A673 (cell line): ENCODE results near the gene AKAP5.

Experiments
- EZH2 ChIP-seq: fragments of 200-600 bp; sonication (generic); IDR thresholded peaks from 2 replicates; pipeline ENCODE4 v1.6.1; 2017; ENCODE audit warnings: borderline replicate concordance, low read depth, mild to moderate bottlenecking, mixed read lengths, antibody characterized with exemption, low read length; ENCODE audit not compliant: poor library complexity, severe bottlenecking
- TF ChIP-seq, protein P1 (sequence below): fragments of 300-800, 200-600 bp; sonication (generic); conservative IDR thresholded peaks from 2 replicates; pipeline ENCODE4 v1.5.1; 2017; ENCODE audit warnings: low read depth, mild to moderate bottlenecking, antibody characterized with exemption, low read length, moderate library complexity, mixed read lengths

DNA sequence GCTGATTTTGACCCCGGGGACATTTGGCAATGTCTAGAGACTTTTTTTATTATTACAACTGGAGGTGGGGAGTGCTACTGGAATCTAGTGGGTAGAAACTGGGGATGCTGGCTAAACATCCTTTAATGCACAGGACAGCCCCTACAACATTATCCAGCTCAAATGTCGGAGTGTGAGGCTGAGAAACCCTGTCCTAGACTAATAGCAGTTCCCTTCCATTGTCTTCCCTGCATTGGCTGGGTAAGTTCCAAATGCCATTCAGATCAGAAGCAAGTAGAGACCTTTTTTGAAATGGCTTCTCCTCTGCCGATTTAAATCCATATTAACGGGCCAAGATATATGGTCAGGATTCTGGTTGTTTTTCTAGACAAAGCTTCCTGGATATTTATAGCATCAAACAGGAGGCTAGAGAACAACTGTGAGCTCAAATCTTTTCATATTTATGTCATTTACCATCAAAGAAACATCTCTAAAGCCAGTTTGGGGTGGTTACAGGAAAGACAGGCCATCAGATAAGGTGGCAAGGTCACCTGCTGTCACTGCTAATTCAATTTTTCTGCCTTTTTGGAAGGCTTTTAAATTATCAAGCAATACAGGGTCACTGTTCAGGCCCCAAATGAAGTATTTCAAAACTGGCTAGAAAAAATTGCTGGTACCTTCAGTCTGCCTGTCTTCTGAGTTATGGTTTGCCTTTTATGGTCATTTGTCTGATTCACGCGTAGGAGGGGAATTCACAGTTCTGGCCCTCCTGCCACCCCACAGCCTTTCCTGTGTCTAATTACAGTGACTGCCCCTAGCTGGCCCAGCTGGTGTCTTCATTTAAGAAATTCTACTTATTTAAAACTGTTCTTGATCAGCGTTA, 20.1 kb upstream of the AKAP5 start:
- TF ChIP-seq, protein P1, sequence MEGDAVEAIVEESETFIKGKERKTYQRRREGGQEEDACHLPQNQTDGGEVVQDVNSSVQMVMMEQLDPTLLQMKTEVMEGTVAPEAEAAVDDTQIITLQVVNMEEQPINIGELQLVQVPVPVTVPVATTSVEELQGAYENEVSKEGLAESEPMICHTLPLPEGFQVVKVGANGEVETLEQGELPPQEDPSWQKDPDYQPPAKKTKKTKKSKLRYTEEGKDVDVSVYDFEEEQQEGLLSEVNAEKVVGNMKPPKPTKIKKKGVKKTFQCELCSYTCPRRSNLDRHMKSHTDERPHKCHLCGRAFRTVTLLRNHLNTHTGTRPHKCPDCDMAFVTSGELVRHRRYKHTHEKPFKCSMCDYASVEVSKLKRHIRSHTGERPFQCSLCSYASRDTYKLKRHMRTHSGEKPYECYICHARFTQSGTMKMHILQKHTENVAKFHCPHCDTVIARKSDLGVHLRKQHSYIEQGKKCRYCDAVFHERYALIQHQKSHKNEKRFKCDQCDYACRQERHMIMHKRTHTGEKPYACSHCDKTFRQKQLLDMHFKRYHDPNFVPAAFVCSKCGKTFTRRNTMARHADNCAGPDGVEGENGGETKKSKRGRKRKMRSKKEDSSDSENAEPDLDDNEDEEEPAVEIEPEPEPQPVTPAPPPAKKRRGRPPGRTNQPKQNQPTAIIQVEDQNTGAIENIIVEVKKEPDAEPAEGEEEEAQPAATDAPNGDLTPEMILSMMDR = no peak
- TF ChIP-seq EZH2 = no peak
